HG03060 (cell line): ENCODE measurements around the gene SIGLEC8.
"Not testable (repeated sequence)": the region's sequence is repeated elsewhere in the genome, so short reads cannot be mapped to it uniquely, and the experiment has no call there.

Experiments used
- ATAC-seq: cut with Tn5 transposase; IDR thresholded peaks from one replicate; pipeline ENCODE4 v1.9.1; 2021; ENCODE audit warnings: low read depth, moderate number of reproducible peaks; ENCODE audit not compliant: unreplicated experiment

Gene SIGLEC8

GRCh38 chr19:51473009-51473707 is 14.9 kb upstream of the SIGLEC8 start:
- ATAC-seq: no peak

- no peak for ATAC-seq
Observed at GRCh38 chr19:51472607-51473006, 14.4 kb upstream of the SIGLEC8 start.

DNA sequence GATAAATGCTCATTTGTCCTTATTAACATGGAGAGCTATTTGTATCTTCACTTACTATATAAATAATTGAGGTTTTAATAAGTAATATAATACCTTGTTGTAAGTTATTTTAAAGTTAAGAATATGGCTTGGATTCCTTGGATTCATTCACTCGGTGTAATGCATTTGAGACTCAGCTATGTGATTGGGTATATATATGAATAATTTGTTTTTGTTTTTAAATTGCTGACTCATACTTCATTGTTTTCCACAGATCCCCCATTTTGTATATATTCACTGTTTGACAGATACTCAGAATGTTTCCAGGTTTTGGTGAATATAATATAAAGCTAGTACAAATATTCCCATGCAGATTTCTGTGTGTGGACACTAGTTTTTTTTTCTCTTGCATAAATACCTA is 13.3 kb upstream of the SIGLEC8 start:
- no peak for ATAC-seq

DNA sequence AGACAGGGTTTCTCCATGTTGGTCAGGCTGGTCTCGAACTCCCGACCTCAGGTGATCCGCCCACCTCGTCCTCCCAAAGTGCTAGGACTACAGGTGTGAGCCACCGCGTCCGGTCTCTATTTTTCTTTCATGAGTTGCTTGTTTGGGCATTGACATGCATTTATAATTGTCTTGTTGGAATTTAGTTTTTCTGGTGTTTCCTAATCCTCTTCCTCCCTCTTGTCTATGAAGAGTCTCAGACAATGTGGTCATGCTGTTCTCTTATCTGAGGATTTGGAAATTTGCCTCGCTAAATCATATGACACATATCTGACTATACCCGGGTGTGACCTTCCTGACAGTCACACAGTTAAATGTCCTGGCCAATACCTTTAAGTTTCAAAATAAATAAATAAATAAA is 12.7 kb upstream of the SIGLEC8 start:
- no peak for ATAC-seq

- no peak for ATAC-seq
Observed at GRCh38 chr19:51469629-51470028, 11.4 kb upstream of the SIGLEC8 start.

DNA sequence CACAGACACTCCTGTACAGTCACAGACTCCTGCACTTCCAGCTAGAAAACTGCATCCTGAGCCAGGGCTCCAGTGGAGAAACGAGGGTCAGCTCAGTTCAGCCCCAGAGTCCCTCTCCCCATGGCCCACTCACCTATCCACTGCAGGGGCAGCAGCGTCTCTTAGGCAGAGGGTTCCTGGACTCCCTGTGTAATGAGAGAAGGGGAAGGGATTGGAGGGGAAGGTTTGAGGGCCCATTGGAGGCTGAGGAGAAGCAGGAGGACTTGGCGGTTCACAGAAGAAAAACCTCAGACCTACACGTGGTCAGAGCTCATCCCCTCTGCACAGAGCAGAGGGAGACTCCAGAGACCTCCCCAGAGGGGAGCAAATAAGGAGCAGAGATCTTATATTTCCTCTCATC is 10.9 kb upstream of the SIGLEC8 start:
- ATAC-seq: no peak

GRCh38 chr19:51468545-51468920 is 10.3 kb upstream of the SIGLEC8 start:
- ATAC-seq: no peak

GRCh38 chr19:51467864-51468544 is 9.8 kb upstream of the SIGLEC8 start:
- ATAC-seq: no peak

DNA sequence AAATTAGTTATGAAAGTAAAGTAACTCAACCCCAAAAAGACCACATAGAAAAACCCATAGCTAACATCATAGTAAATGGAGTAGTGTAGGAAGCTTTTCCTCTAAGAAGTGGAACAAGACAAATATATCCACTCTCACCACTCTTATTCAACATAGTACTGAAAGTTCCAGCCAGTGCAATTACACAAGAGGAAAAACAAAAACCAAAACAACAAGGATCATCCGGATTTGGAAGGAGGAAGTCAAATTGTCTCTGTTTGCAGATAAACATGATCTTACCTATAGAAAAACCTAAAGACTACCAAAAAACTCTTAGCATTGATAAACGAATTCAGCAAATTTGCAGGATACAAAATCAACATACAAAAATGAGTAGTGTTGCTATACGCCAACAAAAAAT is 8.5 kb upstream of the SIGLEC8 start:
- no peak for ATAC-seq

DNA sequence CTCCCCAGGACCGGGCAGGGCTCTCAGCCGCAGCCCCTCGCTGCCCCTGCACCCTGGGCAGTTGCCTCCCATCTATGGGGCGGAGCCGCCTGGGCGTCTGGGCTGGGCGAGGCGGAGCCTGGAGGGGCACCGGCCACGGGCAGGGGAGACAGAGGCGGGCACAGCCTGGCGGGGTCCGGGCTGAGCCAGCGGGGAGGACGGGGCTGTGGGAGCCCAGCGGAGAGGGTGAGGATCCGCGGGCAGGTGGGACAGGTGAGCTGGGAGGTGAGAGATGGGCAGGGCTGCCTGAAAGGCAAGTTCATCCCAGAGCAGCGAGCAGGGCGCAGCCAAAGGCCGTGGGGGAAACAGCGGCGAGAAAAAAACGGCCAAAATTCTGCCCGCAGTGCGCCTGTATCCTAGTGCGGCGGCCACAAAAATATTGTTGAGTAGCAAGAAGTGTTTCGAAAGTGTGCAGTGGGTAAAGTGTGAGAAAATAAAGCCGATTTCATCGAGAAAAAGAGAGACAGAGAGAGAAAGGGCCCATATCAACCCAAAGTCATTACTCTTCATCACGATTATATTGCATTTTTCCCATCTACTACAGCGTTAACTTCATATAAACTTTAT is 5.8 kb upstream of the SIGLEC8 start:
- ATAC-seq: not testable (repeated sequence)

- no peak for ATAC-seq
Observed at GRCh38 chr19:51462681-51463080, 4.4 kb upstream of the SIGLEC8 start.

DNA sequence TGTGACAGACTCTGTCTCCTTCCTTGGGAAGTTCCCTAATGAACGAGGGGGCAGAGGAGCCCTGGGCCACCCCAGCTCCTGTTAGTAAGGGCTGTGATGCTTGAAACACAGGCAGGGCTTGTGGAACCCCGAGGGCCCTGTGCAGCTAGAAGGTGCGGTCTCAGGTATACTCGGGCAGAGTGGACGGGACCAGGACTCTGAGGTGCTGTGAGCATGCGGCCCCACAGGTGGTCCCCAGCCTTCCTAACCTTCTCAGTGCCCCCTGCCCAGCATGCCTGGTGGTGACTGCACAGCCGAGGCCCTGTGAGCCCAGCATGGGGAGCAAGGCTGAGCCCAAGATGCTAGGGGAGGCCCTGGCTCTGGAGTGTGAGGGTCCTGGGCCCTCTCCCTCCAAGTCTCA is 4.0 kb upstream of the SIGLEC8 start:
- ATAC-seq: no peak

DNA sequence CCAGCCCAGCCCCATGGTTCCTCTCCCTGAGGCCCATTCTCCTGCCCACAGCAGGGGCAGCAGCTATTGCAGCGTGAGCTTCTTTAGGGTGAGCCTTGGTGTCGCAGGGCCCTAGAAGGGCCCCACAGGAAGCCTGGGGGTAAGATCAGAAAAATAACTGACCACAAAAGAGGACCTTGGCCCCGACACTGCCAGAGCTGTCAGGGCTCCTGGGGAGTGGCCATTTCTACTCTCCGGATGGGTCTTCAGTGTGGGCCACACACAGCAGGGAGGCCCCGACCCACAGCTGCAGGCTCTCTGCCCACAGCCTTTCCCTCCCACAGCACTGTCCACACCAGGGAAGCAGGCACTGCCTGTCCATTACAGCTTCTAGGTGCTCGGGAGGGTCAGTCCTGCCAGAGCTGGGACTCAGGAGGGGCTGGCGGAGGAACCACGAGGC is 3.5 kb upstream of the SIGLEC8 start:
- ATAC-seq: no peak

GRCh38 chr19:51460164-51460992 is 2.1 kb upstream of the SIGLEC8 start:
- ATAC-seq: no peak

GRCh38 chr19:51458899-51459505 is 748 bp upstream of the SIGLEC8 start:
- no peak for ATAC-seq

GRCh38 chr19:51457351-51458013 is 772 bp downstream of the SIGLEC8 start:
- no peak for ATAC-seq

GRCh38 chr19:51456541-51457290 is 1.5 kb downstream of the SIGLEC8 start:
- no peak for ATAC-seq

GRCh38 chr19:51450730-51451307 is 7.4 kb downstream of the SIGLEC8 start:
- no peak for ATAC-seq

GRCh38 chr19:51448411-51449016 is 9.7 kb downstream of the SIGLEC8 start:
- no peak for ATAC-seq
